HepG2 (cell line): Measurements from ENCODE around the gene NPY. TPM values are rescaled to one million over a fixed set of nuclear protein-coding genes. Genes with fewer than 3 reads are reported as not detected.

Source experiments
- ATAC-seq: fragments of 200-7000 bp; cut with Tn5 transposase; 3 replicates; pipeline ENCODE4 v1.9.1; 2020; ENCODE audit warnings: mild to moderate bottlenecking, moderate library complexity
- BruUV-seq: library from RNA; stranded (reverse); fragments of 400-500 nt; replicated peaks from 2 replicates; lab custom pipeline; 2021; lab: Mats Ljungman, UMichigan
- CTCF ChIA-PET: fragments of 300-600 bp; formaldehyde crosslinking; extraction: SDS; loops from one replicate; lab custom pipeline; 2021; ENCODE audit warnings: low total read pairs, inconsistent platforms, low intra/inter-chr PET ratio; lab: Yijun Ruan, JAX
- POLR2A ChIA-PET: fragments of 350-600 bp; sonication (Branson Sonifier 250); formaldehyde crosslinking; loops from one replicate; lab custom pipeline; 2020; ENCODE audit warnings: antibody characterized with exemption, inconsistent platforms; lab: Yijun Ruan, JAX
- DNase-seq: peaks from one replicate; pipeline ENCODE4 v3.0.0-alpha.2; 2015; ENCODE audit warnings: low spot score
- FAIRE-seq: peaks from 3 replicates; lab custom pipeline; 2011; peaks lifted over from hg19 to GRCh38; lab: Jason Lieb, UNC
- H2AFZ ChIP-seq: one replicate; pipeline ENCODE4 v1.6.1; 2011; ENCODE audit warnings: low read length, inconsistent platforms
- H3K27ac ChIP-seq: fragments of 300-600 bp; 3 replicates; pipeline ENCODE4 v1.8.0; 2011; ENCODE audit warnings: mixed run types, mild to moderate bottlenecking, mixed read lengths, low read length, inconsistent platforms; ENCODE audit not compliant: insufficient read depth; ENCODE audit errors: extremely low read length
- H3K27me3 ChIP-seq, 2 experiments: fragments of 200-600 bp in 1 of 2; 2 replicates in 1 of 2; 3 replicates in 1 of 2; pipeline versions ENCODE4 v1.6.0 to v1.8.0; 2011; ENCODE audit warnings: low read length in 2 of 2, mild to moderate bottlenecking in 2 of 2, moderate library complexity in 2 of 2, inconsistent platforms in 1 of 2; ENCODE audit not compliant: insufficient read depth in 2 of 2, control insufficient read depth in 1 of 2
- H3K36me3 ChIP-seq, 2 experiments: fragments of 200-600 bp in 1 of 2; replicated peaks in 1 of 2; 2 replicates in 1 of 2; 3 replicates in 1 of 2; pipeline versions ENCODE4 v1.5.1 to v1.8.0; 2011; ENCODE audit warnings: low read length in 2 of 2, inconsistent platforms in 1 of 2; ENCODE audit not compliant: insufficient read depth in 2 of 2, control insufficient read depth in 1 of 2
- H3K4me1 ChIP-seq: 2 replicates; pipeline ENCODE4 v1.5.1; 2012; ENCODE audit warnings: low read length, inconsistent platforms; ENCODE audit not compliant: insufficient read depth
- H3K4me2 ChIP-seq: 2 replicates; pipeline ENCODE4 v1.6.0; 2011; ENCODE audit warnings: low read depth, low read length, inconsistent platforms
- H3K4me3 ChIP-seq, 3 experiments: fragments of 200-600 bp in 1 of 3; sonication (generic), shearing (Covaris generic) in 1 of 3; replicated peaks in 1 of 3; 2 replicates each; pipeline ENCODE4 v1.5.1; 2011 to 2016; ENCODE audit warnings: low read length in 3 of 3, inconsistent platforms in 2 of 3, low read depth in 2 of 3, mild to moderate bottlenecking in 2 of 3, control low read depth in 1 of 3, mixed read lengths in 1 of 3; ENCODE audit not compliant: insufficient read depth in 1 of 3
- H3K79me2 ChIP-seq: one replicate; pipeline ENCODE4 v1.6.1; 2011; ENCODE audit warnings: low read length, inconsistent platforms; ENCODE audit not compliant: insufficient read depth
- H3K9ac ChIP-seq: 2 replicates; pipeline ENCODE4 v1.6.0; 2011; ENCODE audit warnings: mild to moderate bottlenecking, low read depth, low read length, inconsistent platforms; ENCODE audit not compliant: insufficient read depth
- H3K9me3 ChIP-seq: 2 replicates; pipeline ENCODE4 v1.5.1; 2012; ENCODE audit warnings: mild to moderate bottlenecking, low read length
- H4K20me1 ChIP-seq: 2 replicates; pipeline ENCODE4 v1.6.0; 2011; ENCODE audit warnings: inconsistent platforms, mild to moderate bottlenecking, low read length, moderate library complexity; ENCODE audit not compliant: insufficient read depth
- ARID3A ChIP-seq: IDR thresholded peaks from 2 replicates; pipeline ENCODE4 v1.6.1; 2012; ENCODE audit warnings: low read depth, low read length, improper control_type of control experiment
- CREM ChIP-seq, 2 experiments: sonication (generic) in 1 of 2; formaldehyde crosslinking in 1 of 2; IDR thresholded peaks; 2 replicates each; pipeline versions ENCODE4 v1.4.0 to v1.6.1; 2016 to 2020; ENCODE audit warnings: antibody characterized with exemption in 1 of 2, mild to moderate bottlenecking in 1 of 2, missing genetic modification reagents in 1 of 2
- FOSL1 ChIP-seq: sonication (generic); formaldehyde crosslinking; IDR thresholded peaks from 2 replicates; pipeline ENCODE4 v1.9.0; 2021; ENCODE audit warnings: missing genetic modification reagents, borderline replicate concordance
- HDAC6 ChIP-seq: fragments of 200-600 bp; sonication (generic); IDR thresholded peaks from 2 replicates; pipeline ENCODE4 v1.7.0; 2017; ENCODE audit warnings: mild to moderate bottlenecking, antibody characterized with exemption, low read length, low read depth
- JDP2 ChIP-seq: sonication (generic); formaldehyde crosslinking; IDR thresholded peaks from 2 replicates; pipeline ENCODE4 v1.8.1; 2022; ENCODE audit warnings: missing genetic modification reagents, borderline replicate concordance
- KDM2A ChIP-seq: sonication (generic); formaldehyde crosslinking; IDR thresholded peaks from 2 replicates; pipeline ENCODE4 v1.4.0; 2020; ENCODE audit warnings: low read depth, missing genetic modification reagents, borderline replicate concordance
- POLR2AphosphoS5 ChIP-seq: IDR thresholded peaks from 2 replicates; pipeline ENCODE4 v1.6.1; 2012; ENCODE audit warnings: low read depth, low read length
- SP5 ChIP-seq: IDR thresholded peaks from 2 replicates; pipeline ENCODE4 v1.6.1; 2016; ENCODE audit warnings: low read depth, borderline replicate concordance
- TARDBP ChIP-seq: sonication (generic); formaldehyde crosslinking; IDR thresholded peaks from 2 replicates; pipeline ENCODE4 v1.8.0; 2022; ENCODE audit warnings: mild to moderate bottlenecking, missing genetic modification reagents
- ZNF10 ChIP-seq: sonication (generic); formaldehyde crosslinking; IDR thresholded peaks from 2 replicates; pipeline ENCODE4 v1.4.0; 2020; ENCODE audit warnings: mild to moderate bottlenecking, low read depth, missing genetic modification reagents, borderline replicate concordance
- ZNF12 ChIP-seq: sonication (generic); formaldehyde crosslinking; IDR thresholded peaks from 2 replicates; pipeline ENCODE4 v1.5.0; 2020; ENCODE audit warnings: missing genetic modification reagents
- ZNF276 ChIP-seq: sonication (generic); formaldehyde crosslinking; IDR thresholded peaks from 2 replicates; pipeline ENCODE4 v1.4.0; 2020; ENCODE audit warnings: mild to moderate bottlenecking, low read depth, missing genetic modification reagents
- ZNF281 ChIP-seq: sonication (generic); formaldehyde crosslinking; IDR thresholded peaks from 2 replicates; pipeline ENCODE4 v1.4.0; 2020; ENCODE audit warnings: missing genetic modification reagents, borderline replicate concordance
- WGBS: methylation state at CpG from one replicate; pipeline ENCODE4 v1.1.6; 2017; ENCODE audit warnings: low lambda C conversion rate; 5-methylcytosine and 5-hydroxymethylcytosine counted together
- in situ Hi-C: cut with HindIII; loops from 2 replicates; pipeline ENCODE4 v1.10.0; 2017; ENCODE audit warnings: low pct_unique_long_range_greater_than_20kb; ENCODE audit not compliant: extremely low pct_ligation_motif_present
- intact Hi-C: fragments of 100-400 bp; cut with micrococcal nuclease; formaldehyde crosslinking; loops from one replicate; pipeline ENCODE4 v1.10.0; 2022; ENCODE audit not compliant: unreplicated experiment
- polyA plus RNA-seq, 8 experiments: library from polyadenylated mRNA; depleted of rRNA in 3 of 8; stranded (reverse) in 7 of 8; unstranded in 1 of 8; fragments of >200 nt; fragmentation: Illumina TruSeq in 4 of 8; extraction: Trizol in 4 of 8; gene quantifications; 2 replicates each; pipeline versions ENCODE4 v1.2.1 to v1.2.3, GENCODE V29; 2011 to 2016; ENCODE audit warnings: low read depth in 4 of 8, missing spikeins in 1 of 8, mixed read lengths in 1 of 8; ENCODE audit not compliant: insufficient read depth in 1 of 8
- total RNA-seq, 5 experiments: library from RNA; depleted of rRNA; stranded (reverse); fragments of >200 nt; fragmentation: Illumina TruSeq; extraction: Trizol; gene quantifications; 2 replicates each; pipeline ENCODE4 v1.2.3, GENCODE V29; 2016; ENCODE audit warnings: low read depth in 1 of 5

The NPY gene
- total and polyA plus RNA-seq, 2 of the 13 experiments (the other 11 are each of a cell fraction or from before 2014, with no cell fraction given), result not detected

GRCh38 chr7:24312588-24312987 is 28.6 kb downstream of the NPY start:
- H3K27ac ChIP-seq, result no peak overlapping the region
- DNase-seq (no peak), FAIRE-seq (no peak), ATAC-seq (no peak)
- no peak overlapping the region for H2AFZ ChIP-seq
- ChIA-PET CTCF (no interaction called here), POLR2A (no interaction called here)
- no peaks in the 10 kb centered on the region for H3K79me2 ChIP-seq
- no peak overlapping the region for H3K4me3 ChIP-seq
- no peaks in the 10 kb centered on the region for H3K36me3 ChIP-seq
- H3K27me3 ChIP-seq, result no peaks in the 10 kb centered on the region
- intact Hi-C loops (no loop called here), in situ Hi-C loops (no loop called here)
- no TSS peak for BruUV-seq
- no peaks in the 10 kb centered on the region for H4K20me1 ChIP-seq
- H3K4me1 ChIP-seq, result no peaks in the 10 kb centered on the region
- 20% methylated on average over 3 of the region's 3 CpGs for WGBS
- no peaks in the 10 kb centered on the region for H3K9me3 ChIP-seq
- H3K9ac ChIP-seq, result no peak overlapping the region
- H3K4me2 ChIP-seq, result no peak overlapping the region
- TF ChIP-seq ZNF10 (no peak), ZNF12 (CRISPR knock-in tag) (no peak), POLR2AphosphoS5 (no peak), HDAC6 (no peak), SP5 (no peak), FOSL1 (CRISPR knock-in tag) (no peak)

DNA sequence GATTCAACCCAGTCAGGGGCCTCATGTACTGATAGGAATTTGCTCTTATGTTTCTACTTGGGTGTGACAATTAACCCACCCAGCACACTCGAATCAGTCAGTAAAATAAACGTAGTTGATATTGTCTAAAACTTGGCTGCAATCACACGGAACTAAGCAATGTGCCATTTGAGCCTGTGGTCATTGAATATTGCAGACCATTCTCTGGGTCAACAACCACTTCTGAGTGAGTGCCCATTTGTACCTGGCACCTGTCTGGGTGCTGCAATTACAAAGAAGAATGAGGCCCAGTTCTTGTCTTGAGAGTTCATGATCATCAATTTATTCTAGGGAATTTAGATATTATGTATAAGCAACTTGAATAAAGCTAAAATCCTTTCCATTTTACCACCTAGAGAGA is 29.8 kb downstream of the NPY start:
- Histone ChIP-seq H3K4me2 (no peak overlapping the region), H3K9me3 (no peaks in the 10 kb centered on the region), H3K27me3 (no peaks in the 10 kb centered on the region; a peak in 1 of 5 replicates), H3K36me3 (no peaks in the 10 kb centered on the region), H3K4me3 (no peak overlapping the region), H3K9ac (no peak overlapping the region), H3K79me2 (no peaks in the 10 kb centered on the region), H2AFZ (no peak overlapping the region), H4K20me1 (no peaks in the 10 kb centered on the region), H3K4me1 (no peaks in the 10 kb centered on the region), H3K27ac (no peak overlapping the region)
- ChIA-PET CTCF (no interaction called here), POLR2A (no interaction called here)
- no TSS peak for BruUV-seq
- no peak for FAIRE-seq
- in situ Hi-C loops, result no loop called here
- intact Hi-C loops, result no loop called here
- 0% methylated on average over 3 of the region's 3 CpGs for WGBS
- no peak for ATAC-seq
- no peak for DNase-seq
- TF ChIP-seq ZNF276 (CRISPR knock-in tag) (no peak), CREM (IDR thresholded peaks at IDR 0.05) (no peak), CREM (CRISPR knock-in tag; IDR thresholded peaks at IDR 0.05) (no peak), ZNF281 (CRISPR knock-in tag) (no peak), TARDBP (CRISPR knock-in tag) (no peak), KDM2A (no peak), ARID3A (no peak), JDP2 (CRISPR knock-in tag) (no peak)
